Ishikawa (cell line): ENCODE measurements around the gene RCL1.

Source experiments
- CEBPB ChIP-seq: IDR thresholded peaks from 2 replicates; pipeline ENCODE4 v1.6.1; 2012
- CREB1 ChIP-seq: IDR thresholded peaks from 2 replicates; pipeline ENCODE4 v1.6.1; 2012; ENCODE audit warnings: low read depth
- EGR1 ChIP-seq: IDR thresholded peaks from 2 replicates; pipeline ENCODE4 v1.6.1; 2012
- EP300 ChIP-seq: IDR thresholded peaks from 2 replicates; pipeline ENCODE4 v1.6.1; 2012; ENCODE audit warnings: borderline replicate concordance
- FOXM1 ChIP-seq: IDR thresholded peaks from 2 replicates; pipeline ENCODE4 v1.6.1; 2012; ENCODE audit warnings: low read depth, borderline replicate concordance
- NFIC ChIP-seq: IDR thresholded peaks from 2 replicates; pipeline ENCODE4 v1.6.1; 2012
- RAD21 ChIP-seq: IDR thresholded peaks from 2 replicates; pipeline ENCODE4 v1.6.1; 2012; ENCODE audit warnings: low read depth
- TAF1 ChIP-seq: IDR thresholded peaks from 2 replicates; pipeline ENCODE4 v1.6.1; 2012; ENCODE audit warnings: low read depth, mild to moderate bottlenecking
- TCF12 ChIP-seq: IDR thresholded peaks from 2 replicates; pipeline ENCODE4 v1.6.1; 2012; ENCODE audit warnings: low read depth
- TEAD4 ChIP-seq: IDR thresholded peaks from 2 replicates; pipeline ENCODE4 v1.6.1; 2012
- YY1 ChIP-seq: IDR thresholded peaks from 2 replicates; pipeline ENCODE4 v1.6.1; 2012; ENCODE audit warnings: low read depth
- ZBTB7A ChIP-seq: IDR thresholded peaks from 2 replicates; pipeline ENCODE4 v1.6.1; 2012; ENCODE audit warnings: low read depth
- TF ChIP-seq, protein P1 (sequence below): IDR thresholded peaks from 2 replicates; pipeline ENCODE4 v1.6.1; 2012
- TF ChIP-seq, protein P2 (sequence below): IDR thresholded peaks from 2 replicates; pipeline ENCODE4 v1.6.1; 2012
- TF ChIP-seq, protein P3 (sequence below): IDR thresholded peaks from 2 replicates; pipeline ENCODE4 v1.6.1; 2012; ENCODE audit warnings: low read depth, mild to moderate bottlenecking

RCL1 gene

DNA sequence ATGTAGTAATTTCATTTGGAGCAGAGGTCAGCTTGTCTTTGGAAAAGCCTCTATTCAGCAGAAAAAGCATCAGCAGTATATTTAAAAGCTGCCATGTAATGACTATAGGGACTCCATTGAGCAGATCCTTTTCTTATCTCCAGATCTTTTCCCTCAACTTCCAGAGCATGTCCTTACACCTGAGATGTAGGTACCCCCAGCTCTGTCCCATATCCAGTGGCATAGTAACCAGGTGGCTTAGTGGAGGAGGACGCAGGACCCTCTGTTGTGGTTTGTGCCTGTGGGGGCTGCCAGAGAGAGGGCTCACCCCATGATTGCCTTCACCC is 61.5 kb downstream of the RCL1 start:
- TF ChIP-seq, protein P1, sequence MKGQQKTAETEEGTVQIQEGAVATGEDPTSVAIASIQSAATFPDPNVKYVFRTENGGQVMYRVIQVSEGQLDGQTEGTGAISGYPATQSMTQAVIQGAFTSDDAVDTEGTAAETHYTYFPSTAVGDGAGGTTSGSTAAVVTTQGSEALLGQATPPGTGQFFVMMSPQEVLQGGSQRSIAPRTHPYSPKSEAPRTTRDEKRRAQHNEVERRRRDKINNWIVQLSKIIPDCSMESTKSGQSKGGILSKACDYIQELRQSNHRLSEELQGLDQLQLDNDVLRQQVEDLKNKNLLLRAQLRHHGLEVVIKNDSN = no peak
- no peak for TF ChIP-seq TEAD4
- TF ChIP-seq, protein P2, sequence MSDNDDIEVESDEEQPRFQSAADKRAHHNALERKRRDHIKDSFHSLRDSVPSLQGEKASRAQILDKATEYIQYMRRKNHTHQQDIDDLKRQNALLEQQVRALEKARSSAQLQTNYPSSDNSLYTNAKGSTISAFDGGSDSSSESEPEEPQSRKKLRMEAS = no peak
- TF ChIP-seq, protein P3, sequence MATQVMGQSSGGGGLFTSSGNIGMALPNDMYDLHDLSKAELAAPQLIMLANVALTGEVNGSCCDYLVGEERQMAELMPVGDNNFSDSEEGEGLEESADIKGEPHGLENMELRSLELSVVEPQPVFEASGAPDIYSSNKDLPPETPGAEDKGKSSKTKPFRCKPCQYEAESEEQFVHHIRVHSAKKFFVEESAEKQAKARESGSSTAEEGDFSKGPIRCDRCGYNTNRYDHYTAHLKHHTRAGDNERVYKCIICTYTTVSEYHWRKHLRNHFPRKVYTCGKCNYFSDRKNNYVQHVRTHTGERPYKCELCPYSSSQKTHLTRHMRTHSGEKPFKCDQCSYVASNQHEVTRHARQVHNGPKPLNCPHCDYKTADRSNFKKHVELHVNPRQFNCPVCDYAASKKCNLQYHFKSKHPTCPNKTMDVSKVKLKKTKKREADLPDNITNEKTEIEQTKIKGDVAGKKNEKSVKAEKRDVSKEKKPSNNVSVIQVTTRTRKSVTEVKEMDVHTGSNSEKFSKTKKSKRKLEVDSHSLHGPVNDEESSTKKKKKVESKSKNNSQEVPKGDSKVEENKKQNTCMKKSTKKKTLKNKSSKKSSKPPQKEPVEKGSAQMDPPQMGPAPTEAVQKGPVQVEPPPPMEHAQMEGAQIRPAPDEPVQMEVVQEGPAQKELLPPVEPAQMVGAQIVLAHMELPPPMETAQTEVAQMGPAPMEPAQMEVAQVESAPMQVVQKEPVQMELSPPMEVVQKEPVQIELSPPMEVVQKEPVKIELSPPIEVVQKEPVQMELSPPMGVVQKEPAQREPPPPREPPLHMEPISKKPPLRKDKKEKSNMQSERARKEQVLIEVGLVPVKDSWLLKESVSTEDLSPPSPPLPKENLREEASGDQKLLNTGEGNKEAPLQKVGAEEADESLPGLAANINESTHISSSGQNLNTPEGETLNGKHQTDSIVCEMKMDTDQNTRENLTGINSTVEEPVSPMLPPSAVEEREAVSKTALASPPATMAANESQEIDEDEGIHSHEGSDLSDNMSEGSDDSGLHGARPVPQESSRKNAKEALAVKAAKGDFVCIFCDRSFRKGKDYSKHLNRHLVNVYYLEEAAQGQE = no peak
- TF ChIP-seq FOXM1 = no peak
- TF ChIP-seq TCF12 = no peak
- TF ChIP-seq YY1 = no peak
- no peak for TF ChIP-seq TAF1
- TF ChIP-seq EP300 = no peak
- no peak for TF ChIP-seq RAD21
- TF ChIP-seq CREB1 = no peak
- no peak for TF ChIP-seq EGR1
- TF ChIP-seq NFIC = no peak
- TF ChIP-seq CEBPB = no peak

DNA sequence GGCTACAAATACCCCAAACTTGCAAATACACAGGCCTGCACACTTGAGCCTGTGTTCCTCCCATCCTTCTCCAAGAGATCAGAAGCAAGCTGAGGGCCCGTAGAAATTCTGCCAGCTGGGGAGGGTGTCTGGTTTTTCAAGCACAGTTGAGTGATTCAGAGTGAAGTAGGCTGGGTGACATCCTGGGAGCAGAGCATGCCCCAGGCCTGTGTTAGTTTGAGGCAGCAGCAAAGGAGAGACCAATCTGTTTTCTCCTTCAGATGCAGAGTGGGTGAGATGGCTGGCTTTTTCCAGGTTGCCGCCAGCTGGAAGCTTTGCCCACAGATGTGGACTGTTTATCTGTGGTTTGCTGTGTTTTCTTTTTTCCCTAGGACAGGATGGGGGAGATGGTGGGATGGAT is 63.1 kb downstream of the RCL1 start:
- TF ChIP-seq TAF1 = no peak
- TF ChIP-seq RAD21 = no peak
- TF ChIP-seq, protein P3 = no peak
- TF ChIP-seq, protein P2 = no peak
- no peak for TF ChIP-seq NFIC
- no peak for TF ChIP-seq EP300
- TF ChIP-seq TCF12 = no peak

DNA sequence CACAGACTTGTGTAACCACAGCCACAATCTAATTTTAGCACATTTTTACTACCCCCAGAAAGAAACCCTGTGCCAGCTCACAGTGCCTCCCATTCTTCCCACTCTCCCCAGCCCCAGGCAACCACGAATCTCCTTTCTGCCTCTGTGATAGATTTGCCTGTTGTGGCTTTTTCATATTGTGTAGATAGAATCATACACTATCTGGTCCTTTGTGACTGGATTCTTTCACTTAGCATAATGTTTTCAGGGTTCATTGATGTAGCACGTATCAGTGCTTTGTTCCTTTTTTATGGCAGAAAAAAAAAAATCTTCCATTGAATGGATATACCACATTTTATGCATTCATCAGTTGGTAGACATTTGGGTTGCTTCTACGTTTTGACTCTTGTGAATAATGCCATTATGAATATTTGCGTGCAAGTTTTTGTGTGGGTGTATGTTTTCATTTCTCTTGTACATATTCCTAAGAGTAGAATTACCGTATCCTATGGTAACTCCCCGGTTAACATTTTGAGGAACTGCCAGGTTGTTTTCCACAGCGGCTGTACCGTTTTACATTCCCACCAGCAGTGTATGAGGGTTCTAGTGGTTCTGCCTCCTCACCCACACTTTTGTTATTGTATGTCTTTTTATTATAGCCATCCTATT is 64.5 kb downstream of the RCL1 start:
- TF ChIP-seq, protein P2 = no peak
- no peak for TF ChIP-seq TAF1
- no peak for TF ChIP-seq RAD21
- no peak for TF ChIP-seq YY1
- no peak for TF ChIP-seq CREB1
- no peak for TF ChIP-seq ZBTB7A
- TF ChIP-seq TEAD4 = no peak
- no peak for TF ChIP-seq FOXM1
- TF ChIP-seq, protein P3 = no peak

DNA sequence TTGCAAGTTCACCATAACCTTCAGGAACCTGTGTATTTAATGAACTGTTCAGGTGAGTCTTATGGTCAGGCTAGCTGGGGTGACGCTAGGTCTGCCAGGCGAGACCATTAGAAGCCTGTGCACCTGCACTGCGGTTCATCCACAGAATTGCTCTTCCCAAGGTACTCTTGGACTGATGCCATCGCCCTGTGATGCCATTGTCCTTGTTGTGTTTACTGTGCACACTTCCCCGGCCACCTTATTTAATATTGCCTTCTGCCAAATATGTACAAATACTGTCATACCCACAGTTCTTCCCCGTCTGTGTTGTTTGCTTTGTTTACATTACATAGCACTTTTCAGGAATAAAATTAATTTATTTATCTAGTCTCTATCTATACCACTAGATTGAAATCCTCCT is 66.3 kb downstream of the RCL1 start:
- TF ChIP-seq CEBPB (no peak), FOXM1 (no peak), NFIC (no peak)

DNA sequence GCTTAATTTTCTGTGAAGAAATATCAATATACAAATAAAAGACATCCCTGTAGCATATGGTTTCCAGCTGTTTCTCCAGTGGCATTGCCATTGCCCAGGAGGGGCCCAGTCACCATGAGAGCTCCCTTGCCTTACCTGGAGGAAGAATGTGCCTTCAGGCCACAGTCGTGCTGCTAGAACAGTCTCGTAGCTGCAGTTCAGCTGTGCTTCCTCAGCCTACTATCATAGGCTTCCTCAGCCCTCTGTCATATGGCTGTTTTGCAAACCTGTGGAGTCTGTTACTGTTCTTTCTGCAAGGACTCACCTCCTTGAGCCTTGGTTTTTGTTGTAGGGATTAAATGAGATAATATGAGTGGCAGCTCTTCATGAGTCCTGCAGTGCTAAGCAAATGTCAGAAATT is 67.6 kb downstream of the RCL1 start:
- TF ChIP-seq, protein P2 = no peak
- TF ChIP-seq EGR1 = no peak
- no peak for TF ChIP-seq RAD21

DNA sequence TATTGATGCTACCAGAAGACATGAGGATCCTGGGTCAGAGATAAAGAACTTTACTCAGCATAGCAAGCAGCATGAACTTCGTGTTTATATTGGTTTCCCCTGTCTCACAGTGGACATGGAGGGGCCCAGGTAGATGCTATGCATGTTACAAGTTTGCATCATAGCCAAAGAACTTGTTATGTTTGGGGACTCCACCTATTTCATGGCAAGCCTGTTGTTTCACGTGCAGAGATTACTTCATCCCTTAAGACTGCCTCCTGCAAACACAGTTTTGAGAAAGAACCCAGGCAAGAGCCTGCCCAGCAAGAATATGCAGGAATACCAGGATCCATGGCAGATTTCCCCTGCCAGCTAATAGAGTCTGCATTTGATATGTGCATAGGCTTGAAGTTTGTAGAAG is 68.4 kb downstream of the RCL1 start:
- TF ChIP-seq TEAD4 (no peak), TCF12 (no peak), CEBPB (no peak), EP300 (no peak), EGR1 (no peak), FOXM1 (no peak)
- TF ChIP-seq, protein P3 = no peak
- TF ChIP-seq, protein P2 = no peak
- TF ChIP-seq, protein P1 = no peak
